OCI-LY3 (cell line): ENCODE results near the gene KRT2.

Experiments
- EZH2phosphoT487 ChIP-seq: fragments of 200-600 bp; shearing (Covaris generic); IDR thresholded peaks from 2 replicates; pipeline ENCODE4 v1.6.1; 2018; ENCODE audit warnings: antibody characterized with exemption, mixed run types, low read depth
- TF ChIP-seq, protein P1 (sequence below): fragments of 200-600, 300-600 bp; sonication (generic); IDR thresholded peaks from 2 replicates; pipeline ENCODE4 v1.5.1; 2014; ENCODE audit warnings: antibody characterized with exemption, low read length, low read depth

DNA sequence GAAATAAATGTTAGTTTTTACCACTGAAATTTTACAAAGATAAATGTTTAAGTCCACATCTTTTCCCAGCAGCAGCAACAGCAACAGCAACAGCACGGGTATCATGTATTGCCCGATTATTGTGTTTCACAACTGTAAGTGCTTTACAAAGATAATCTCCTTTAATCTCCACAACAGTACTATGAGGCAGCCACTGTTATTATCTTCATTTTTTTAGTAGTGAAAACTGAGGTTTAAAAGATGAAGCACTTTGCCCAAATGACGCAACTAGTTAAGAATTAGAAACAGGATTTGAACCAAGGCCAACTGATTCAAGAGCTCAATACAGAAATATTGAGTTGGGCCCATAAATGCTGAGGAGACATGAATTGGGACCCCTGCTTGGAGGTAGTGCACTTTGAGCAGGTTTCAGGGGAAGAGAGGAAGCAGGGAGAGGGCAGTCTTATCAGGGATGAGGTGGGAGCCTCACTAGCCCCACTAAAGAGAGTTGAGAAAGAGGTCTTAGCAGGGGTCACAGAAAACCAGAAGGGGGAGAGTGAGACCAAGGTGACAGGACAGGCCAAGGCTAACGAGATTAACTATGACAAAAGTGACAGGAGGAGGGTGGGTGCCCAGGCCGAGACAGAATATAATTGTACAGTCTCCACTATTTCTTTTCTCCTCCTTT, 15.3 kb downstream of the KRT2 start:
- TF ChIP-seq, protein P1, sequence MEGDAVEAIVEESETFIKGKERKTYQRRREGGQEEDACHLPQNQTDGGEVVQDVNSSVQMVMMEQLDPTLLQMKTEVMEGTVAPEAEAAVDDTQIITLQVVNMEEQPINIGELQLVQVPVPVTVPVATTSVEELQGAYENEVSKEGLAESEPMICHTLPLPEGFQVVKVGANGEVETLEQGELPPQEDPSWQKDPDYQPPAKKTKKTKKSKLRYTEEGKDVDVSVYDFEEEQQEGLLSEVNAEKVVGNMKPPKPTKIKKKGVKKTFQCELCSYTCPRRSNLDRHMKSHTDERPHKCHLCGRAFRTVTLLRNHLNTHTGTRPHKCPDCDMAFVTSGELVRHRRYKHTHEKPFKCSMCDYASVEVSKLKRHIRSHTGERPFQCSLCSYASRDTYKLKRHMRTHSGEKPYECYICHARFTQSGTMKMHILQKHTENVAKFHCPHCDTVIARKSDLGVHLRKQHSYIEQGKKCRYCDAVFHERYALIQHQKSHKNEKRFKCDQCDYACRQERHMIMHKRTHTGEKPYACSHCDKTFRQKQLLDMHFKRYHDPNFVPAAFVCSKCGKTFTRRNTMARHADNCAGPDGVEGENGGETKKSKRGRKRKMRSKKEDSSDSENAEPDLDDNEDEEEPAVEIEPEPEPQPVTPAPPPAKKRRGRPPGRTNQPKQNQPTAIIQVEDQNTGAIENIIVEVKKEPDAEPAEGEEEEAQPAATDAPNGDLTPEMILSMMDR, result no peak
- no peak for TF ChIP-seq EZH2phosphoT487
